A673 (cell line): ENCODE data around the gene ANO2. TPM values are rescaled to one million over a fixed set of nuclear protein-coding genes. Genes with fewer than 3 reads are reported as not detected.

ENCODE experiments used
- BruUV-seq: library from RNA; stranded (reverse); fragments of 400-500 nt; replicated peaks from 2 replicates; lab custom pipeline; 2021; lab: Mats Ljungman, UMichigan
- CTCF ChIA-PET: fragments of 300-600 bp; sonication (Branson Sonifier 250); formaldehyde crosslinking; loops from one replicate; lab custom pipeline; 2022; ENCODE audit warnings: antibody characterized with exemption; lab: Charles Lee
- POLR2A ChIA-PET: fragments of 300-600 bp; sonication (Branson Sonifier 250); formaldehyde crosslinking; loops from one replicate; lab custom pipeline; 2022; ENCODE audit warnings: antibody characterized with exemption; ENCODE audit not compliant: low non-redundant PET; lab: Charles Lee
- DNase-seq: peaks from one replicate; pipeline ENCODE4 v3.0.0-alpha.2; 2015; ENCODE audit warnings: low spot score
- H3K27ac ChIP-seq: fragments of 200-600 bp; sonication (generic); 2 replicates; pipeline ENCODE4 v1.5.1; 2016; ENCODE audit warnings: mixed run types, low read depth, mild to moderate bottlenecking, mixed read lengths, antibody characterized with exemption, low read length; ENCODE audit not compliant: poor library complexity, severe bottlenecking
- H3K27me3 ChIP-seq: fragments of 200-600 bp; sonication (generic); replicated peaks from 2 replicates; pipeline ENCODE4 v1.6.1; 2017; ENCODE audit warnings: mixed run types, low read depth, mild to moderate bottlenecking, mixed read lengths, antibody characterized with exemption, low read length; ENCODE audit not compliant: insufficient read depth, poor library complexity
- H3K36me3 ChIP-seq: fragments of 200-600 bp; sonication (generic); 2 replicates; pipeline ENCODE4 v1.6.1; 2016; ENCODE audit warnings: mixed run types, mild to moderate bottlenecking, mixed read lengths, antibody characterized with exemption, low read length; ENCODE audit not compliant: insufficient read depth, poor library complexity, severe bottlenecking
- H3K4me1 ChIP-seq: fragments of 200-600 bp; sonication (generic); 2 replicates; pipeline ENCODE4 v1.6.1; 2017; ENCODE audit warnings: mixed run types, mild to moderate bottlenecking, mixed read lengths, antibody characterized with exemption, low read length; ENCODE audit not compliant: insufficient read depth, poor library complexity, severe bottlenecking
- H3K4me3 ChIP-seq: fragments of 200-600 bp; sonication (generic); 2 replicates; pipeline ENCODE4 v1.5.1; 2016; ENCODE audit warnings: low read depth, mixed run types, mild to moderate bottlenecking, mixed read lengths, low read length; ENCODE audit not compliant: poor library complexity, severe bottlenecking
- H3K9me3 ChIP-seq: fragments of 200-600 bp; sonication (generic); 2 replicates; pipeline ENCODE4 v1.6.1; 2016; ENCODE audit warnings: mixed run types, low read depth, mild to moderate bottlenecking, mixed read lengths, antibody characterized with exemption, low read length; ENCODE audit not compliant: poor library complexity, severe bottlenecking
- EZH2 ChIP-seq: fragments of 200-600 bp; sonication (generic); IDR thresholded peaks from 2 replicates; pipeline ENCODE4 v1.6.1; 2017; ENCODE audit warnings: borderline replicate concordance, low read depth, mild to moderate bottlenecking, mixed read lengths, antibody characterized with exemption, low read length; ENCODE audit not compliant: poor library complexity, severe bottlenecking
- intact Hi-C: fragments of 100-400 bp; cut with micrococcal nuclease; formaldehyde crosslinking; loops from one replicate; pipeline ENCODE4 v1.10.0; 2022; ENCODE audit not compliant: unreplicated experiment
- total RNA-seq: library from RNA; stranded (reverse); gene quantifications from 2 replicates; pipeline ENCODE4 v1.2.3, GENCODE V29; 2021
- TF ChIP-seq, protein P1 (sequence below): fragments of 300-800, 200-600 bp; sonication (generic); conservative IDR thresholded peaks from 2 replicates; pipeline ENCODE4 v1.5.1; 2017; ENCODE audit warnings: low read depth, mild to moderate bottlenecking, antibody characterized with exemption, low read length, moderate library complexity, mixed read lengths

Gene ANO2
- total RNA-seq, 1 experiment from 2014 or later, result not detected

DNA sequence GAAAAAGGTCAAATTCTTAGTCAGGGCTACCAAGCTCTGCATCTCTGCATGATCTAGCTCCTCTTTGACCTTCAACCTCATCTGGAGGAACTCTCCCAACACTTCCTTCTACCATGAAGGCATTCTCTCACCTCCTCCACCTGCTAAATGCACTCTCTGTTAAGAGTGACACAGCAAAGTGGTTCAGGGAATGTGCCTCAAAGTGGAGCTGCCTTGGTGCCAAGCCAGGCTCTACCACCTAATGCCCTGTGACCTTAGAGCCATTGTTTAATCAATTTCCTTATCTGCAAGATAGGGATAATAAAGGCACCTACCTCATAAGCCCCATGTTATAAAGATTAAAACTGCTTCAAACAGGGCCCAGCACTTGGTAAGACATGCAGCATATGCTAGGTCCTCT is 236.7 kb downstream of the ANO2 start:
- Histone ChIP-seq H3K4me3 (no peak overlapping the region), H3K27me3 (peaks cover 19% of the 10 kb centered on the region), H3K27ac (no peak overlapping the region), H3K36me3 (no peaks in the 10 kb centered on the region), H3K9me3 (no peaks in the 10 kb centered on the region), H3K4me1 (no peaks in the 10 kb centered on the region)
- intact Hi-C loops, result no loop called here
- no TSS peak for BruUV-seq
- TF ChIP-seq, protein P1, sequence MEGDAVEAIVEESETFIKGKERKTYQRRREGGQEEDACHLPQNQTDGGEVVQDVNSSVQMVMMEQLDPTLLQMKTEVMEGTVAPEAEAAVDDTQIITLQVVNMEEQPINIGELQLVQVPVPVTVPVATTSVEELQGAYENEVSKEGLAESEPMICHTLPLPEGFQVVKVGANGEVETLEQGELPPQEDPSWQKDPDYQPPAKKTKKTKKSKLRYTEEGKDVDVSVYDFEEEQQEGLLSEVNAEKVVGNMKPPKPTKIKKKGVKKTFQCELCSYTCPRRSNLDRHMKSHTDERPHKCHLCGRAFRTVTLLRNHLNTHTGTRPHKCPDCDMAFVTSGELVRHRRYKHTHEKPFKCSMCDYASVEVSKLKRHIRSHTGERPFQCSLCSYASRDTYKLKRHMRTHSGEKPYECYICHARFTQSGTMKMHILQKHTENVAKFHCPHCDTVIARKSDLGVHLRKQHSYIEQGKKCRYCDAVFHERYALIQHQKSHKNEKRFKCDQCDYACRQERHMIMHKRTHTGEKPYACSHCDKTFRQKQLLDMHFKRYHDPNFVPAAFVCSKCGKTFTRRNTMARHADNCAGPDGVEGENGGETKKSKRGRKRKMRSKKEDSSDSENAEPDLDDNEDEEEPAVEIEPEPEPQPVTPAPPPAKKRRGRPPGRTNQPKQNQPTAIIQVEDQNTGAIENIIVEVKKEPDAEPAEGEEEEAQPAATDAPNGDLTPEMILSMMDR, result no peak
- no peak for TF ChIP-seq EZH2
- CTCF ChIA-PET, result no interaction called here
- no peak for DNase-seq
- POLR2A ChIA-PET, result no interaction called here

DNA sequence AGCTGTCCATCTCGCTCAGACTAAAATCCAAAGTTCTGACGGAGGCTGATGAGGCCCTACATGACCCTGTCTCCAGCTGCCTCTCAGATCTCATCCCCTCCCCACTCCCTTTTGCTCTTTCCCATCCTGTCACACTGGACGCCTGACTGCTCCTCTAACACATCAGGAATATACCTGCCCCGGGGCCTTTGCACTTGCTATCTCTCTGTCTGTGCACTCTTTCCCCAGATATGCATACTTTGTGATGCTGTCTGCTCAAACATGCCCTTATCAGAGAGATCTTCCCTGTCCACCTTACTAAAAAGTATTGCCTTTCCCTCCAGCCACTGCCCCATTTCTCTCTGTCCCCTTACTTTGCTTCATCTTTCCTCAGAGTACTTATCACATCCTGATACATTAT is 238.8 kb downstream of the ANO2 start:
- Histone ChIP-seq H3K27ac (no peak overlapping the region), H3K36me3 (no peaks in the 10 kb centered on the region), H3K4me3 (no peak overlapping the region), H3K4me1 (no peaks in the 10 kb centered on the region), H3K9me3 (no peaks in the 10 kb centered on the region), H3K27me3 (peaks cover 24% of the 10 kb centered on the region)
- intact Hi-C loops, result no loop called here
- no peak for TF ChIP-seq EZH2
- TF ChIP-seq, protein P1, result no peak
- ChIA-PET CTCF (no interaction called here), POLR2A (no interaction called here)
- BruUV-seq, result no TSS peak
- no peak for DNase-seq

DNA sequence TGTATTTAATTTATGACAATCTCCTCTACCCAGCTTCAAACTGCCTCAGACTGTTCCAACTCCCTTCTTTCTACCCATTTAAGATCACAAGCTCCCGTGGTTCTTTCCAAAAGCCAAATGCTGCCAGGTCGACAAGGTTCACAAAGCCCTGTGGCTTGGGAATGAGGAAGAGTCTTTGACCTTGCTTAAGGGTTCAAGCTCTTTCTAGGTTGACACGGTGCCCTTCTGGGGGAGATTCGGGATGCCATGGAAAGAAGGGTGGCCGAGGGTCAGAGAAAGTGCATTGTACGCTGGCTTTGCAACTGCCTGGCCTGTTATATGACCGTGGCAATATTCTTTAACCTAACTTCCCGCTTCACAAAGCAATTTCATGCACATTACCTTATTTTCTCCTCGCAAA is 239.3 kb downstream of the ANO2 start:
- Histone ChIP-seq H3K36me3 (no peaks in the 10 kb centered on the region), H3K4me3 (no peak overlapping the region), H3K4me1 (no peaks in the 10 kb centered on the region), H3K27me3 (peaks cover 24% of the 10 kb centered on the region), H3K27ac (no peak overlapping the region), H3K9me3 (no peaks in the 10 kb centered on the region)
- TF ChIP-seq, protein P1, result no peak
- TF ChIP-seq EZH2, result no peak
- ChIA-PET POLR2A (no interaction called here), CTCF (no interaction called here)
- intact Hi-C loops, result no loop called here
- no TSS peak for BruUV-seq
- no peak for DNase-seq
